GF-D8 (cell line): ENCODE measurements around the gene CPEB4.
A peak's percentile ranks its signal among the peaks of the same experiment; 100 is the strongest.

Experiments
- DNase-seq: peaks from one replicate; lab custom pipeline; 2025; lab: John Stamatoyannopoulos, UW

The CPEB4 gene

GRCh38 chr5:173913686-173914321 lies 25.7 kb downstream of the CPEB4 start:
- peak; percentile 27 for DNase-seq

- DNase-seq, result no peak
Observed at GRCh38 chr5:173915310-173916014, 27.3 kb downstream of the CPEB4 start.

GRCh38 chr5:173916233-173916632 lies 28.1 kb downstream of the CPEB4 start:
- peak; percentile 58 for DNase-seq

- DNase-seq, result peak; percentile 83
Observed at GRCh38 chr5:173917788-173918786, 29.9 kb downstream of the CPEB4 start.

- no peak for DNase-seq
Observed at GRCh38 chr5:173919443-173919842, 31.3 kb downstream of the CPEB4 start.

- DNase-seq, result no peak
Observed at GRCh38 chr5:173920024-173920753, 32.0 kb downstream of the CPEB4 start.

- DNase-seq, result peak; percentile 14
Observed at GRCh38 chr5:173920866-173921555, 32.9 kb downstream of the CPEB4 start.

- DNase-seq, result no peak
Observed at GRCh38 chr5:173922527-173922926, 34.4 kb downstream of the CPEB4 start.

- DNase-seq, result no peak
Observed at GRCh38 chr5:173923218-173924095, 35.3 kb downstream of the CPEB4 start.

GRCh38 chr5:173924899-173925298 lies 36.8 kb downstream of the CPEB4 start:
- no peak for DNase-seq

GRCh38 chr5:173925449-173926071 lies 37.4 kb downstream of the CPEB4 start:
- no peak for DNase-seq

- DNase-seq, result no peak
Observed at GRCh38 chr5:173926359-173926758, 38.2 kb downstream of the CPEB4 start.

- DNase-seq, result no peak
Observed at GRCh38 chr5:173928871-173929574, 40.9 kb downstream of the CPEB4 start.

- no peak for DNase-seq
Observed at GRCh38 chr5:173932695-173933139, 44.6 kb downstream of the CPEB4 start.

- no peak for DNase-seq
Observed at GRCh38 chr5:173933901-173934300, 45.8 kb downstream of the CPEB4 start.

- DNase-seq, result no peak
Observed at GRCh38 chr5:173935396-173935795, 47.2 kb downstream of the CPEB4 start.

GRCh38 chr5:173940269-173940668 lies 52.1 kb downstream of the CPEB4 start:
- DNase-seq, result peak; percentile 27

- no peak for DNase-seq
Observed at GRCh38 chr5:173941102-173941501, 53.0 kb downstream of the CPEB4 start.
